H1 (cell line): ENCODE measurements around the gene NPHP3. TPM values are rescaled to one million over a fixed set of nuclear protein-coding genes. Genes with fewer than 3 reads are reported as not detected.

ENCODE experiments used
- CTCF ChIA-PET: fragments of 300-600 bp; sonication (Branson Sonifier 250); formaldehyde crosslinking; loops from one replicate; lab custom pipeline; 2021; ENCODE audit not compliant: partially characterized antibody; lab: Charles Lee
- POLR2A ChIA-PET: fragments of 300-600 bp; sonication (Branson Sonifier 250); formaldehyde crosslinking; loops from one replicate; lab custom pipeline; 2021; ENCODE audit warnings: inconsistent platforms; ENCODE audit not compliant: partially characterized antibody; lab: Charles Lee
- DNase-seq, 2 experiments: peaks; one replicate each; pipeline versions ENCODE4 v3.0.0 to v3.0.0-alpha.2; 2010 to 2022; ENCODE audit warnings: low spot score in 2 of 2, low read depth in 1 of 2, mixed read lengths in 1 of 2
- FAIRE-seq: peaks from 2 replicates; lab custom pipeline; 2011; peaks lifted over from hg19 to GRCh38; lab: Jason Lieb, UNC
- H2AFZ ChIP-seq: 2 replicates; pipeline ENCODE4 v1.8.1; 2012; ENCODE audit warnings: low read length, inconsistent platforms
- H2AK5ac ChIP-seq: 2 replicates; pipeline ENCODE4 v1.6.1; 2013; ENCODE audit warnings: low read depth, low read length
- H2BK120ac ChIP-seq: replicated peaks from 2 replicates; pipeline ENCODE3; 2013; ENCODE audit warnings: low read depth, low read length, inconsistent platforms
- H2BK12ac ChIP-seq: 2 replicates; pipeline ENCODE4 v1.6.1; 2013; ENCODE audit warnings: low read depth, low read length
- H2BK15ac ChIP-seq: 2 replicates; pipeline ENCODE4 v1.6.1; 2013; ENCODE audit warnings: low read length
- H2BK20ac ChIP-seq: 2 replicates; pipeline ENCODE4 v1.6.1; 2013; ENCODE audit warnings: low read length
- H2BK5ac ChIP-seq: 2 replicates; pipeline ENCODE4 v1.6.1; 2013; ENCODE audit warnings: low read depth, low read length
- H3K14ac ChIP-seq: 2 replicates; pipeline ENCODE4 v1.6.1; 2013; ENCODE audit warnings: inconsistent platforms; ENCODE audit not compliant: insufficient read length
- H3K18ac ChIP-seq: 2 replicates; pipeline ENCODE4 v1.6.1; 2013; ENCODE audit warnings: low read length; ENCODE audit errors: extremely low read depth
- H3K23ac ChIP-seq: 2 replicates; pipeline ENCODE4 v1.6.1; 2013; ENCODE audit warnings: inconsistent platforms; ENCODE audit not compliant: insufficient read length
- H3K23me2 ChIP-seq: 2 replicates; pipeline ENCODE4 v1.6.1; 2013; ENCODE audit warnings: low read depth, low read length
- H3K27ac ChIP-seq: 2 replicates; pipeline ENCODE4 v1.6.1; 2011; ENCODE audit warnings: low read depth, low read length, inconsistent platforms
- H3K27me3 ChIP-seq, 4 experiments: replicated peaks in 1 of 4; 1 replicate in 1 of 4; 2 replicates in 3 of 4; pipeline versions ENCODE4 v1.6.1 to v1.8.1; 2011 to 2013; ENCODE audit warnings: low read length in 3 of 4, mild to moderate bottlenecking in 3 of 4, inconsistent platforms in 2 of 4, mixed read lengths in 2 of 4, moderate library complexity in 1 of 4; ENCODE audit not compliant: control insufficient read depth in 3 of 4, insufficient read depth in 3 of 4; ENCODE audit errors: extremely low read depth in 1 of 4
- H3K36me3 ChIP-seq, 4 experiments: 2 replicates each; pipeline versions ENCODE4 v1.6.1 to v1.8.1; 2011 to 2013; ENCODE audit warnings: mild to moderate bottlenecking in 4 of 4, low read length in 3 of 4, moderate library complexity in 2 of 4, control low read depth in 1 of 4, inconsistent platforms in 1 of 4; ENCODE audit not compliant: insufficient read depth in 4 of 4, control insufficient read depth in 2 of 4
- H3K4ac ChIP-seq: replicated peaks from 2 replicates; pipeline ENCODE3; 2013; ENCODE audit warnings: low read length, low read depth, mixed read lengths, inconsistent platforms; ENCODE audit not compliant: insufficient read length
- H3K4me1 ChIP-seq, 4 experiments: replicated peaks in 1 of 4; 1 replicate in 1 of 4; 2 replicates in 3 of 4; pipeline versions ENCODE4 v1.6.1 to v1.8.1; 2011 to 2013; ENCODE audit warnings: low read length in 3 of 4, inconsistent platforms in 2 of 4, mixed read lengths in 1 of 4; ENCODE audit not compliant: insufficient read depth in 4 of 4, control insufficient read depth in 3 of 4
- H3K4me2 ChIP-seq, 2 experiments: 2 replicates each; pipeline versions ENCODE4 v1.6.1 to v1.8.1; 2011 to 2013; ENCODE audit warnings: low read depth in 2 of 2, low read length in 2 of 2, control low read depth in 1 of 2, inconsistent platforms in 1 of 2, mild to moderate bottlenecking in 1 of 2; ENCODE audit not compliant: insufficient read depth in 1 of 2
- H3K4me3 ChIP-seq, 4 experiments: fragments of 200-600, 300-600 bp in 1 of 4; sonication (generic), shearing (Covaris generic), sonication (Bioruptor Twin) in 1 of 4; 2 replicates each; pipeline versions ENCODE4 v1.5.1 to v1.8.1; 2011 to 2016; ENCODE audit warnings: low read length in 4 of 4, low read depth in 3 of 4, control low read depth in 2 of 4, inconsistent platforms in 2 of 4, mild to moderate bottlenecking in 2 of 4, mixed read lengths in 1 of 4, moderate library complexity in 1 of 4; ENCODE audit not compliant: insufficient read depth in 2 of 4; ENCODE audit errors: extremely low read depth in 1 of 4
- H3K56ac ChIP-seq: replicated peaks from 2 replicates; pipeline ENCODE3; 2013; ENCODE audit warnings: low read depth, mild to moderate bottlenecking, mixed read lengths, low read length, inconsistent platforms; ENCODE audit not compliant: insufficient read length
- H3K79me1 ChIP-seq: 2 replicates; pipeline ENCODE4 v1.6.1; 2013; ENCODE audit warnings: low read depth, low read length, control low read depth
- H3K79me2 ChIP-seq, 2 experiments: 2 replicates each; pipeline versions ENCODE4 v1.6.1 to v1.8.1; 2012 to 2013; ENCODE audit warnings: low read length in 2 of 2, mild to moderate bottlenecking in 2 of 2, inconsistent platforms in 1 of 2; ENCODE audit not compliant: insufficient read depth in 2 of 2, control insufficient read depth in 1 of 2
- H3K9ac ChIP-seq, 4 experiments: replicated peaks in 1 of 4; 1 replicate in 1 of 4; 2 replicates in 3 of 4; pipeline versions ENCODE4 v1.6.1 to v1.8.1; 2011 to 2013; ENCODE audit warnings: low read depth in 3 of 4, low read length in 3 of 4, control low read depth in 2 of 4, mild to moderate bottlenecking in 2 of 4, moderate library complexity in 2 of 4, inconsistent platforms in 1 of 4; ENCODE audit errors: extremely low read depth in 1 of 4
- H3K9me3 ChIP-seq, 2 experiments: 2 replicates each; pipeline versions ENCODE4 v1.6.1 to v1.8.1; 2012 to 2013; ENCODE audit warnings: mild to moderate bottlenecking in 2 of 2, moderate library complexity in 2 of 2, control low read depth in 1 of 2, inconsistent platforms in 1 of 2, low read depth in 1 of 2, low read length in 1 of 2, mixed read lengths in 1 of 2; ENCODE audit not compliant: insufficient read depth in 2 of 2
- H4K20me1 ChIP-seq, 2 experiments: replicated peaks in 1 of 2; 2 replicates each; pipeline versions ENCODE3 to v1.8.1; 2011 to 2013; ENCODE audit warnings: inconsistent platforms in 2 of 2, low read length in 2 of 2, mild to moderate bottlenecking in 1 of 2; ENCODE audit not compliant: insufficient read depth in 2 of 2, control insufficient read depth in 1 of 2
- H4K5ac ChIP-seq: 2 replicates; pipeline ENCODE4 v1.6.1; 2013; ENCODE audit warnings: low read length, low read depth, mixed read lengths, inconsistent platforms; ENCODE audit not compliant: insufficient read length
- H4K8ac ChIP-seq: 2 replicates; pipeline ENCODE4 v1.8.0; 2013; ENCODE audit warnings: mild to moderate bottlenecking, moderate library complexity, low read length, inconsistent platforms; ENCODE audit not compliant: insufficient read depth; ENCODE audit errors: extremely low read depth
- H4K91ac ChIP-seq: replicated peaks from 2 replicates; pipeline ENCODE3; 2013; ENCODE audit warnings: low read length, mixed read lengths, inconsistent platforms; ENCODE audit not compliant: insufficient read length
- ASH2L ChIP-seq: fragments of 200-600, 300-600 bp; sonication (generic); IDR thresholded peaks from one replicate; pipeline ENCODE4 v1.7.1; 2017; ENCODE audit warnings: low read length
- EGR1 ChIP-seq: IDR thresholded peaks from 2 replicates; pipeline ENCODE4 v1.6.1; 2011; ENCODE audit warnings: low read depth, low read length, borderline replicate concordance
- GTF2F1 ChIP-seq: IDR thresholded peaks from 2 replicates; pipeline ENCODE4 v1.6.1; 2012; ENCODE audit warnings: low read depth, low read length, improper control_type of control experiment, borderline replicate concordance
- KDM1A ChIP-seq: fragments of 200-600, 300-600 bp; sonication (generic); IDR thresholded peaks from 2 replicates; pipeline ENCODE4 v1.7.1; 2016; ENCODE audit warnings: mild to moderate bottlenecking, low read length, borderline replicate concordance
- PHF8 ChIP-seq: fragments of 200-600 bp; sonication (generic); conservative IDR thresholded peaks from 2 replicates; pipeline ENCODE4 v1.7.1; 2012; ENCODE audit warnings: low read depth, mild to moderate bottlenecking, inconsistent platforms, low read length, moderate library complexity
- POLR2AphosphoS5 ChIP-seq: IDR thresholded peaks from 2 replicates; pipeline ENCODE4 v1.6.1; 2011; ENCODE audit warnings: low read depth, low read length
- RBBP5 ChIP-seq: IDR thresholded peaks from 2 replicates; pipeline ENCODE4 v1.7.1; 2012; ENCODE audit warnings: low read depth, mild to moderate bottlenecking, inconsistent platforms, low read length, moderate library complexity, borderline replicate concordance
- SIN3A ChIP-seq, 2 experiments: IDR thresholded peaks in 1 of 2; conservative IDR thresholded peaks in 1 of 2; 2 replicates each; pipeline ENCODE4 v1.6.1; 2011 to 2012; ENCODE audit warnings: low read length in 2 of 2, improper control_type of control experiment in 1 of 2, low read depth in 1 of 2, mild to moderate bottlenecking in 1 of 2
- SRF ChIP-seq: IDR thresholded peaks from 2 replicates; pipeline ENCODE4 v1.6.1; 2011; ENCODE audit warnings: mild to moderate bottlenecking, low read depth, low read length, moderate library complexity
- SUZ12 ChIP-seq: fragments of 200-600 bp; sonication (generic); IDR thresholded peaks from 2 replicates; pipeline ENCODE4 v1.6.1; 2012; ENCODE audit warnings: mild to moderate bottlenecking, inconsistent platforms, low read length, moderate library complexity, mixed read lengths
- TCF12 ChIP-seq: IDR thresholded peaks from 2 replicates; pipeline ENCODE4 v1.6.1; 2011; ENCODE audit warnings: low read depth, mild to moderate bottlenecking, low read length
- USF2 ChIP-seq: IDR thresholded peaks from 2 replicates; pipeline ENCODE4 v1.6.1; 2011; ENCODE audit warnings: low read length, improper control_type of control experiment
- ZNF274 ChIP-seq: IDR thresholded peaks from 2 replicates; pipeline ENCODE4 v1.7.0; 2012; ENCODE audit warnings: low read length, borderline replicate concordance; ENCODE audit errors: extremely low read depth
- WGBS, 2 experiments: shearing (Covaris generic) in 1 of 2; methylation state at CpG; one replicate each; pipeline versions ENCODE4 v1.1.6 to v1.1.7; 2013 to 2015; ENCODE audit warnings: low lambda C conversion rate in 2 of 2, mixed read lengths in 2 of 2, inconsistent platforms in 1 of 2, low coverage in 1 of 2, missing lambda C conversion rate in 1 of 2; ENCODE audit not compliant: insufficient replicate concordance in 2 of 2, insufficient coverage in 1 of 2, insufficient read length in 1 of 2; ENCODE audit errors: extremely low coverage in 1 of 2, missing lambda C conversion rate in 1 of 2; 5-methylcytosine and 5-hydroxymethylcytosine counted together
- polyA plus RNA-seq, 7 experiments: library from polyadenylated mRNA; depleted of rRNA in 3 of 7; stranded (reverse) in 5 of 7; unstranded in 2 of 7; fragments of >200 nt in 5 of 7; fragments of 200-250 nt in 2 of 7; gene quantifications; 1 replicate in 5 of 7; 2 replicates in 1 of 7; 4 replicates in 1 of 7; pipeline versions ENCODE4 v1.2.1 to v1.2.3, GENCODE V29; 2011 to 2013; ENCODE audit warnings: missing spikeins in 2 of 7, mixed read lengths in 2 of 7
- total RNA-seq: library from RNA; stranded (reverse); fragmentation: NEBNext Ultra II Directional; extraction: Animal tissue kit (Norgen Biotek cat#: 25700); gene quantifications from 2 replicates; pipeline ENCODE4 v1.2.1, GENCODE V29; 2021

The NPHP3 gene
- total and polyA plus RNA-seq, 2 of the 8 experiments (the other 6 are each of a cell fraction or from before 2014, with no cell fraction given), result 6.8 to 14.8 TPM

GRCh38 chr3:132642539-132642847, 79.7 kb downstream of the NPHP3 start:
- H4K20me1 ChIP-seq, result no peaks in the 10 kb centered on the region
- no peaks in the 10 kb centered on the region for H3K27me3 ChIP-seq
- no peak overlapping the region for H3K9ac ChIP-seq
- no peaks in the 10 kb centered on the region for H3K79me2 ChIP-seq
- WGBS, 2 experiments, result 68% methylated on average over 2 of the region's 2 CpGs; no CpG with 5 or more reads in 1 of the 2 experiments
- H2BK120ac ChIP-seq, result no peak overlapping the region
- no peak overlapping the region for H2AK5ac ChIP-seq
- H3K4ac ChIP-seq, result no peak overlapping the region
- ChIA-PET CTCF (interaction anchor here (0.7 to 6.7 kb wide), 26 partner anchors 11 to 140 kb away, joined by 3 to 163 read pairs (median 4); partner anchors contain the start of gene ACAD11), POLR2A (no interaction called here)
- H3K14ac ChIP-seq, result no peak overlapping the region
- no peaks in the 10 kb centered on the region for H3K4me1 ChIP-seq
- H3K4me2 ChIP-seq, result no peak overlapping the region
- no peak overlapping the region for H3K4me3 ChIP-seq
- no peak overlapping the region for H4K8ac ChIP-seq
- H2BK20ac ChIP-seq, result no peak overlapping the region
- no peak overlapping the region for H3K23ac ChIP-seq
- no peak overlapping the region for H3K56ac ChIP-seq
- H3K79me1 ChIP-seq, result no peaks in the 10 kb centered on the region
- no peak overlapping the region for H2BK15ac ChIP-seq
- H3K9me3 ChIP-seq, result no peaks in the 10 kb centered on the region
- no peak overlapping the region for H2BK5ac ChIP-seq
- H2AFZ ChIP-seq, result no peak overlapping the region
- no peak overlapping the region for H2BK12ac ChIP-seq
- no peak for DNase-seq
- H3K18ac ChIP-seq, result no peak overlapping the region
- no peak overlapping the region for H4K91ac ChIP-seq
- no peak overlapping the region for H4K5ac ChIP-seq
- H3K23me2 ChIP-seq, result no peaks in the 10 kb centered on the region
- H3K27ac ChIP-seq, result no peak overlapping the region
- peaks cover 0 to 5% (median 1%) of the 10 kb centered on the region in 4 experiments; a peak in 1 of 8 replicates for H3K36me3 ChIP-seq
- FAIRE-seq, result no peak
- TF ChIP-seq KDM1A (no peak), TCF12 (no peak), GTF2F1 (no peak), POLR2AphosphoS5 (no peak), ASH2L (no peak), ZNF274 (no peak), SIN3A (conservative IDR thresholded peaks at IDR 0.05 in 1 of 2, IDR thresholded peaks at IDR 0.05 in 1 of 2; ENCODE audit: low read depth in 1 of 2, low read length in 2 of 2) (no peak), PHF8 (no peak), SUZ12 (no peak), RBBP5 (no peak), SRF (no peak), EGR1 (no peak), USF2 (no peak)
